ENCODE measurements around the gene FBRSL1.
"Not testable (repeated sequence)": the region's sequence is repeated elsewhere in the genome, so short reads cannot be mapped to it uniquely, and the experiment has no call there.

Gene FBRSL1

GRCh38 chr12:132471011-132471857 is 18.7 kb upstream of the FBRSL1 start:
- no peak for DNase-seq (ENCODE audit: low spot score)

- no peak for DNase-seq (ENCODE audit: low spot score)
Observed at GRCh38 chr12:132471858-132472255, 18.1 kb upstream of the FBRSL1 start.

GRCh38 chr12:132472386-132472785 is 17.6 kb upstream of the FBRSL1 start:
- DNase-seq (ENCODE audit: low spot score): no peak

- no peak for DNase-seq (ENCODE audit: low spot score)
Observed at GRCh38 chr12:132474237-132474741, 15.7 kb upstream of the FBRSL1 start.

GRCh38 chr12:132474799-132475303 is 15.1 kb upstream of the FBRSL1 start:
- not testable (repeated sequence) for DNase-seq (ENCODE audit: low spot score)

- DNase-seq (ENCODE audit: low spot score): no peak
Observed at GRCh38 chr12:132475304-132476037, 14.5 kb upstream of the FBRSL1 start.

GRCh38 chr12:132476038-132476414 is 13.9 kb upstream of the FBRSL1 start:
- no peak for DNase-seq (ENCODE audit: low spot score)

GRCh38 chr12:132476421-132476820 is 13.5 kb upstream of the FBRSL1 start:
- DNase-seq (ENCODE audit: low spot score): no peak

- no peak for DNase-seq (ENCODE audit: low spot score)
Observed at GRCh38 chr12:132477017-132477702, 12.8 kb upstream of the FBRSL1 start.

GRCh38 chr12:132477703-132478432 is 12.1 kb upstream of the FBRSL1 start:
- DNase-seq (ENCODE audit: low spot score): no peak

GRCh38 chr12:132478433-132478803 is 11.5 kb upstream of the FBRSL1 start:
- DNase-seq (ENCODE audit: low spot score): no peak

GRCh38 chr12:132478845-132479244 is 11.1 kb upstream of the FBRSL1 start:
- DNase-seq (ENCODE audit: low spot score): no peak

GRCh38 chr12:132479291-132479690 is 10.7 kb upstream of the FBRSL1 start:
- DNase-seq (ENCODE audit: low spot score): no peak

- no peak for DNase-seq (ENCODE audit: low spot score)
Observed at GRCh38 chr12:132479938-132480622, 9.9 kb upstream of the FBRSL1 start.

- DNase-seq (ENCODE audit: low spot score): no peak
Observed at GRCh38 chr12:132480623-132481132, 9.3 kb upstream of the FBRSL1 start.

GRCh38 chr12:132481345-132481744 is 8.6 kb upstream of the FBRSL1 start:
- DNase-seq (ENCODE audit: low spot score): no peak

- DNase-seq (ENCODE audit: low spot score): no peak
Observed at GRCh38 chr12:132481771-132482745, 7.9 kb upstream of the FBRSL1 start.

GRCh38 chr12:132482771-132483170 is 7.2 kb upstream of the FBRSL1 start:
- DNase-seq (ENCODE audit: low spot score): no peak

- DNase-seq (ENCODE audit: low spot score): no peak
Observed at GRCh38 chr12:132483208-132483607, 6.7 kb upstream of the FBRSL1 start.

- no peak for DNase-seq (ENCODE audit: low spot score)
Observed at GRCh38 chr12:132483612-132484011, 6.3 kb upstream of the FBRSL1 start.

Measured in CD4-positive, alpha-beta T cell treated with Interleukin-2 at 100 ng/mL for 4 hours (primary cell).